ENCODE results near the gene NIPA2.

GRCh38 chr15:22861161-22861560, 22.7 kb downstream of the NIPA2 start:
- TF ChIP-seq CTCF (IDR thresholded peaks at IDR 0.05) (no peak), POLR2AphosphoS5 (IDR thresholded peaks at IDR 0.05) (no peak), POLR2A (IDR thresholded peaks at IDR 0.05) (no peak)
